Kidney (tissue), 14 donors: ENCODE measurements around the gene ZNF423. TPM values are rescaled to one million over a fixed set of nuclear protein-coding genes. Genes with fewer than 3 reads are reported as not detected.

Experiments used
- DNase-seq, 5 donors: peaks; one replicate each; pipeline ENCODE4 v3.0.0-alpha.2; 2013 to 2020
- FAIRE-seq: peaks from 2 replicates; lab custom pipeline; 2012; peaks lifted over from hg19 to GRCh38; lab: Jason Lieb, UNC
- H3K27ac ChIP-seq, 2 donors: one replicate each; pipeline ENCODE4 v1.7.0; 2013; ENCODE audit warnings: low read depth in 2 of 2, low read length in 2 of 2, inconsistent platforms in 1 of 2
- H3K27me3 ChIP-seq: one replicate; pipeline ENCODE4 v1.7.1; 2013; ENCODE audit warnings: low read length, inconsistent platforms; ENCODE audit not compliant: control insufficient read depth, insufficient read depth
- H3K36me3 ChIP-seq, 3 donors: one replicate each; pipeline versions ENCODE4 v1.7.0 to v1.7.1; 2013; ENCODE audit warnings: low read length in 3 of 3, control low read depth in 1 of 3, inconsistent platforms in 1 of 3; ENCODE audit not compliant: insufficient read depth in 3 of 3, control insufficient read depth in 2 of 3
- H3K4me1 ChIP-seq, 3 donors: one replicate each; pipeline versions ENCODE4 v1.7.0 to v1.7.1; 2013; ENCODE audit warnings: low read length in 3 of 3, inconsistent platforms in 1 of 3, low read depth in 1 of 3; ENCODE audit not compliant: control insufficient read depth in 2 of 3, insufficient read depth in 2 of 3
- H3K4me3 ChIP-seq, 3 donors: one replicate each; pipeline versions ENCODE4 v1.7.0 to v1.8.1; 2013; ENCODE audit warnings: low read length in 3 of 3, control low read depth in 1 of 3, inconsistent platforms in 1 of 3
- H3K9ac ChIP-seq, 3 donors: one replicate each; pipeline versions ENCODE4 v1.7.0 to v1.7.1; 2013; ENCODE audit warnings: low read length in 3 of 3, control low read depth in 1 of 3, inconsistent platforms in 1 of 3
- H3K9me3 ChIP-seq, 3 donors: one replicate each; pipeline versions ENCODE4 v1.7.0 to v1.7.1; 2013; ENCODE audit warnings: low read length in 3 of 3, control low read depth in 1 of 3, inconsistent platforms in 1 of 3; ENCODE audit not compliant: control insufficient read depth in 2 of 3, insufficient read depth in 1 of 3
- CTCF ChIP-seq: IDR thresholded peaks from 3 replicates; pipeline ENCODE4 v1.5.1; 2012; ENCODE audit warnings: mild to moderate bottlenecking, moderate library complexity, borderline replicate concordance; ENCODE audit not compliant: insufficient read depth; ENCODE audit errors: extremely low read depth
- intact Hi-C: fragments of 100-400 bp; cut with DNase I; formaldehyde crosslinking; loops from one replicate; pipeline ENCODE4 v1.11.1; 2022
- polyA plus RNA-seq: library from polyadenylated mRNA; stranded (reverse); fragments of 350-450 nt; fragmentation: Illumina TruSeq; extraction: RNeasy Lipid Tissue Mini Kit (QIAGEN cat#74804); gene quantifications from one replicate; pipeline ENCODE4 v1.2.3, GENCODE V29; 2014; ENCODE audit warnings: low read depth, low replicate concordance; ENCODE audit not compliant: insufficient read depth
- total RNA-seq: library from RNA; stranded (reverse); fragmentation: NEBNext Ultra II Directional; extraction: Animal tissue kit (Norgen Biotek cat#: 25700); gene quantifications from one replicate; pipeline ENCODE4 v1.2.1, GENCODE V29; 2021
- donor health status: control.
- donor health status: control.
- donor health status: control.
- donor health status: control.
- donor health status: control.
- donor health status: DM: yes; HTN: yes; CAD: no.
- donor health status: Normal renal cell carcinoma (clear cell type).

ZNF423 gene
- total and polyA plus RNA-seq, 2 donors from 2014 or later = 2.0 to 8.4 TPM

GRCh38 chr16:49688036-49688697 is 167.7 kb downstream of the ZNF423 start:
- FAIRE-seq = no peak
- Histone ChIP-seq H3K4me3 (no peak overlapping the region), H3K27me3 (no peaks in the 10 kb centered on the region), H3K27ac (no peak overlapping the region), H3K4me1 (no peaks in the 10 kb centered on the region), H3K9me3 (no peaks in the 10 kb centered on the region), H3K36me3 (no peaks in the 10 kb centered on the region), H3K9ac (no peak overlapping the region)
- TF ChIP-seq CTCF = no peak
- DNase-seq = no peak
- intact Hi-C loops = no loop called here

GRCh38 chr16:49687476-49688002 is 168.4 kb downstream of the ZNF423 start:
- FAIRE-seq = no peak
- DNase-seq = no peak
- H3K27me3 ChIP-seq = no peaks in the 10 kb centered on the region
- no peaks in the 10 kb centered on the region for H3K36me3 ChIP-seq
- H3K4me1 ChIP-seq = no peaks in the 10 kb centered on the region
- H3K4me3 ChIP-seq = no peak overlapping the region
- no peak overlapping the region for H3K9ac ChIP-seq
- TF ChIP-seq CTCF = no peak
- no peak overlapping the region for H3K27ac ChIP-seq
- intact Hi-C loops = no loop called here
- no peaks in the 10 kb centered on the region for H3K9me3 ChIP-seq

- Histone ChIP-seq H3K27me3 (no peaks in the 10 kb centered on the region), H3K9ac (no peak overlapping the region), H3K9me3 (peaks cover 0 to 9% (median 0%) of the 10 kb centered on the region in 3 donors), H3K36me3 (no peaks in the 10 kb centered on the region), H3K4me1 (no peaks in the 10 kb centered on the region), H3K27ac (no peak overlapping the region), H3K4me3 (no peak overlapping the region)
- intact Hi-C loops = no loop called here
- FAIRE-seq (no peak), DNase-seq (peak in 1 of 5 donors; percentile 32)
- no peak for TF ChIP-seq CTCF
These were observed 171.2 kb downstream of the ZNF423 start for GRCh38 chr16:49684696-49685095.
